HG03064 (cell line): ENCODE measurements around the gene PRR16.

Source experiments
- ATAC-seq: cut with Tn5 transposase; IDR thresholded peaks from one replicate; pipeline ENCODE4 v1.9.1; 2021; ENCODE audit warnings: low read depth; ENCODE audit not compliant: unreplicated experiment

Gene PRR16

DNA sequence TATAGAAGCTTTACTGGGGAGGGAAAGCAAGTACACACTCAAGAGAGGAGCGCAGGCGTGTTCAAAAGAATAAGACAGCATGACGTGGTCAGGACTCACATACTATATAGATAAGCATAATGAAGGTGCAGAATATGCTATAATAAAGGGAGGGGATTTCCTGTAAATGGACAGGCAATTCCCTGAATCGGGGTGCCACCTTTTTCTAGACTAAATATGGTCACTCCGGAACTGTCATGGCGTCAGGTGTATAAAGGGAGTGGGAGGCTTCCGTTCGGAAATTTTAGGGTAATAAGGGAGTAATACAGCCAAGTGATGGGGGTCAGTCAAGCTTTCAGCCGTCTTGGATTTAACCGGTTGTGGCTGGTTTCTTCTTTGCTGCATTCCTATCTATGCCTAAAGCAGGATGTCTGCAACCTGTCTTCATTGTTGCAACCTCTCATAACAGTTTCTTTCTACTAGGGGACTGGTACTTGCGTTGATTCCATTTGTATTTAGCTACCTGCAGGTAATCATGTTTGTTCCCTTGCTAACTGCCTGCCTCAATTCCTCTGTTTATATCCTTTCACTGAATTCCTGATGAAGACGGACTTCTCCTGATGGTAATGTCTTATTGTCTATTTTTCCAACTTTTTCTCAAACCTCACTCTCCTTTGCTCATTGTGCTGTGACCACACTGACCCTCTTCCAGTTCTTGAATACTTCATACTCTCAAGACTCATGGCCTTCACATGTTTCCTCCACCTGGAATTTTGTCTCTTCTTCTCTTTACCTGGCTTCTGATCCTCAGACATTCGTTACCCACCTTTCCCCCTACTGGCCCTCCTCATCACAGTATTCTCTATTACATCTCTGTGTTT lies 48.9 kb downstream of the PRR16 start:
- no peak for ATAC-seq

DNA sequence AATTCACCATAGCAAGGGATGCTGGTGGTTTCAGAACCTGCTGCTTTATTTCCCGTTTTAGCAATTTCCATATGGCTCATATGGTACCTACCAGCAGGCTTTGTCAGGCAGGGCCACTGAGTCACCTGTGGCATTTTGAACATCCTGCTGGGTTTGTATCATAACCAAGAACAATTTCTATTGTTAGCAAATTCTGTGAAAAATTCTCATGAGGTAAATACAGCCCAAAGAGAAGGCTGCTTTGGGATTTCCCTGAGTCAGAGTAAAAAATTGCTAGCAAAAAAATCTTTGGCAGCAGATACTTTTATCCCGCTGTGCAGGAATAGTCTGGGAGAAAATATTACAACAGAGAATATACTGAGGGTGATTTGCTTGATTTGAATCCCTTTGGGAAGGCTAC lies 52.7 kb downstream of the PRR16 start:
- ATAC-seq = no peak

DNA sequence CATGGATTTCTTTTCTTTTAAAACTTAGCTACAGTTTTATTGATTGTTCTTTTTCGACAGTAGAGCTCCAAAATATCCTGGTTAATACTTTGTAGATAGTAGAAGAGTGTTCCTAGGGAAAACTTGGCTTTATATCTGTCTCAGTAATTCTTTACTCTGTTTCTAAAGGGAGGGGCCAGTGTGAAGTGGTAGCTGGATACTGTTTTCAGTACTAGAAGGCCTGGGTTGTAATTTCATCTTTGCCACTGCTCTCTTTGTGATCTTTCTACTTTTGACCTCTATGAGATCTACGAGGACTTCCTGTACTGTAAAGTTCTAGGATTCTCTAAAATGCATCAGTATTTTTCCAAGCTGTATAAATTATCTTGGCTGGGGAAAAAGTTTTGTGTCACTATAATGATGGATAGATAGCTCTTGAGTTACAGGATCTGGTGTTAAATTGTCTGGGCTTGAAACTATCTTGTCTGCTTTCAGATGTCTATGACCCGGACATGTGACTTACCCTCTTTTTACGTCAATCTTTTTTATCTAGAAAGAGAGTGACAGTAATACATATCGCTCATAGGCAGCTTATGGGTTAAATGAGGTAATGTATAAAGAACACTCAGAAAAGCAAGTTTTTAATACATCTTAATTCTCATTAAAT lies 53.6 kb downstream of the PRR16 start:
- no peak for ATAC-seq

DNA sequence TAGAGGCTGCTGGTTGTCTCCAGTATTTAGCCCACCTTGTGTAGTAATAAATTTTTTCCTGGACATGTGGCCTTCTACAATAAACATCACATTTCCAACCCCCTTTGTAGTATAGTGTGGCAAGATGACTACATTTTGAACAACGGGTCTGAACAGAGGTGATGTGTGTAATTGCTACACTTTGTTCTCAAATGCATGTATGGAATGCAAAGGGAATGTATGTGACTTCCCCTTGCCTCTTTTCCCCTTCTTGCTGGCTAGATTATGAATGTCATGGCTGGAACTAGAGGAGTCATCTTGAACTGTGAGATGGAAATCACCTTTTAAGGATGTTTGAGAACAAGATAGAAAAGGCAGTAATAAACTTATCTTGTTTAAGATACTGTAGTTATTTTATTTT lies 54.5 kb downstream of the PRR16 start:
- ATAC-seq = no peak

DNA sequence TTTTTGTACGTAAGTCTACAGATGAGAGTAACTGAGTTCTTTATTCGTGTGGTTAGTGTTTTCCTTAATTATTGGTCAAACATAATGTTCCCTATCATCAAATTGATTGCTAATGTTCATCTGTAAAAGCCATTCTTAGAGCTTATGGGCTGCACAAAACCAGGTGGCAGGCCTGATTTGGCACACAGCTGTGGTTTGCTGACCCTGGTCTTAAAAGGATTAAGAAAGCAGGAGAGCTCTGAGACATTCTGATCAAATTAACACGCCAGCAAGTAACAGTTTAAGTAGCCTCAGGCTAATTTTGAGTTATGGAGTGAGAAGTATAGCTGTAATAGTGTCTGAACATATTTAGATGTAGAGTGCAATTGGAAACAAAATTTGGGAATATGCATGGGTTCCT lies 63.2 kb downstream of the PRR16 start:
- ATAC-seq = no peak

DNA sequence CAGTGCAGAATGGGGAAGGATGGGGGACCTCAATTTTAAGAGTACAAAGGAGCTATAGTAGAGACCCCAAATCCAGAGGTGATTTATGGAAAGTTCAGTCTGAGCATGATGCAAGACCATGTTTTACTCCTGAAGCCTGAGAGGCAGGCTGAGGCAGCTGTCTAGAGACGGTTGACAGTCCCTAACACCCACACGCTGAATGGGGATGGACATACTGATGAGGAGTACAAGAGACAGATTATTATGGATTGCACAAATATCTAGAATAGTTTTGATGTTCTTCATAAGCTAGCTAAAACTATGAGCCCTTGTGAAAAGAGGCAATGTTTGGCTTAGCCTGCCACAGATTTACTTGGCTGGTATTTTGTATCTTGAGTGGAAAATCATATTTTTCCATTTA lies 64.5 kb downstream of the PRR16 start:
- ATAC-seq = no peak

DNA sequence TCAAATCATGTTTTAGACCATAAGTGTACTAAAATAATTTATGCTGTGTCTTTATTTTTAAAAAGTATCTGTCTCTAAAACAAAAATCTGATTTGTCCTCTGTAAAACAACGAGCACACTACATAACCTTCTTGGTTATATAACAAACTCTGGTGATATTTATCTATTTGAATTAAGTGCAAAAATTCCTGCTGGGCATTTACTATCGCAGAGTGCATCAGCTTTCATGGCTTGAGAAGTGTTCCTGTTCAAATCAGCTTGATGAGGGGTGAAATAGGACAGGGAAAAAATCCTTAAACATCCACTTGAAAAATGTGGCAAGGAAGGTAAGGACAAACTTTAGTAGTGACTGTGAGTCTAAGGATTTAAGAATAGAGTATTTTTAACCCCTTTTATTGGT lies 65.3 kb downstream of the PRR16 start:
- no peak for ATAC-seq

DNA sequence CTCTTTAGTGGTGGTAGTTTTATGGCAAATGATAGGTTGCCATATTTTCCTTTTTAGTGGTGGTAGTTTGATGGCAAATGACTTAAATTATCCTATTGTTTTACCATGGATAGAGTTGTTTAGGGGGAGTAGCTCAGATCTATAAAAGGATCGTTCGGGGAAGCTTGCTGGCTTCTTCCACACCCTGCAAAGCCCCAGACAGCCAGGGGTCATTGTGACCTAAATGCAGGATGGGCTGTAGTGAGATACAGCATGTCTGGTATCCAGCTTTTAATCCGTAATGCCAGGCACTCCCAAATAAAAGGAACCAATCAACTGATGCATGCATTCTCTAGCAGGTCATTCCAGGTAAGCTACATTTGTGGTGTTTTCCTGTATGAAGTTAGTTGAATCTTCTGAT lies 67.1 kb downstream of the PRR16 start:
- ATAC-seq = no peak

DNA sequence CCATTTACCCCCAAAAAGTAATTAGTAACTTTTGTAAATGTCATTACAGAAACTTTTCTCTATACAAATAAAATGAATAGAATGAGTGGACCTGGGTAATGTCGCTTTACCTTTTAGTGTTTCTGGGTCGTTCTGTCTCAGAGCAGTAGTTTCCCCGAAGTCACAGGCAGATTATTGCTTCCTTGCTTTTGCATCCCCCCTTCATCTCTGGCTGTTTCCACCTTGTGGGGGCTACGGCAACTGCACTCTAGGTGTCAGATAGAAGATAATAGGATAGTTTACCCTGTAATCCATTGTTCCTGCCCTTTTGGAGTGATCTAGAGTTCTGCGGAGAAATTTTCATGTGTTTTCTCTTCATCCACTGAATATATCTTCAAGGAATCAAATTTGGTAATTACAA lies 68.7 kb downstream of the PRR16 start:
- no peak for ATAC-seq

DNA sequence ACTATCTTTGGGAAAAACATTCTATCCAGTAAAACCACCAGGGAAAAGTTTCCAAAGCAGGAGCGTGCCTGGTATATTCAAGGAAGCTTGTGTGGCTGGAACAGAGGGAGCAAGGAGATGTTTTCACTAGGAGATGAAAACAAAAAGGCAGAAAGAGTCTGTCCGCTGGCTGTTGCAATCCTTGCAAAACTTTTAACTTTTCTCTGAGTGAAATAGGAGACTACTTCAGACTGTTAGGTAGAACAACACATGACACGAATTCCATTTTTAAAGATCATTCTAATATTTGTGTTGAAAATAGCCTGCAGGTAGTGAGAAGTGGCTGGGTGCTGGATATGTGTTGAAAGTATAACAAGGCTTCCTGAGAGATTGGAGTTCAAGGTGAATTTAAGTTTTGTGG lies 69.5 kb downstream of the PRR16 start:
- no peak for ATAC-seq

DNA sequence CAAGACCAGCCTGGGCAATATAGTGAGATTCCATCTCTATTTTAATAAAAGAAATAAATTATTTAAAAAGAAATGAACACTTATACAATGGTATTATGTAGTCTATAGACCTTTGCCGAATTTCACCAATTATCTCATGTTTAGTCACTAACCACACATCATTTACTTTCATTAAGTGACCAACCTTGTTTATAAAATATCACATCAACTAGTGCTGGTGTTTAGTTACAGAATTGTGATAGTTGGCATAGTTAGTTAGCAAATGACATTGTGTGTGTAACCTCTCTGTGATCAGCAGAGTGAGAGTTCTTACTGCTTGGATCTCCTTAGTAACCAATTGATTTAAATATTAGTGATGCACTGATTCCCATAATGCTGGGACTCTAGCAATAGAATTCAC lies 71.8 kb downstream of the PRR16 start:
- ATAC-seq = no peak

DNA sequence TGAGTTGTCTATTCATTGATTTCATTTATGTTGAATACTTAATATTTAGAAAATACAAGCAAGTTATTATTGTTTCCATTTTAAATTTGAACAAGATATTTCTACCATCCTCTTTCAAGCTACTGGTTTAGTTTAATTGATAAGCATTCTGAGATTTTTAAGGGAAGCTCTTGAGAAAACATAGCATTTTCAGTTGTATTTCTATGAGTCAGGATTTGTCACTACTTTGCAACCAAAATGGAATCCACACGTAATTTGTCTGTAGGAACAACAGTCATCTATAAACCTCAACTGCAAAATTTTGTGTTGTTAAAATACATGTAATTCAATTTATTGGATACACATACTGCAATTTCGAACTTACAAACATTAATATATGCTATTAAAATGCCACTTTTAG lies 74.0 kb downstream of the PRR16 start:
- no peak for ATAC-seq

DNA sequence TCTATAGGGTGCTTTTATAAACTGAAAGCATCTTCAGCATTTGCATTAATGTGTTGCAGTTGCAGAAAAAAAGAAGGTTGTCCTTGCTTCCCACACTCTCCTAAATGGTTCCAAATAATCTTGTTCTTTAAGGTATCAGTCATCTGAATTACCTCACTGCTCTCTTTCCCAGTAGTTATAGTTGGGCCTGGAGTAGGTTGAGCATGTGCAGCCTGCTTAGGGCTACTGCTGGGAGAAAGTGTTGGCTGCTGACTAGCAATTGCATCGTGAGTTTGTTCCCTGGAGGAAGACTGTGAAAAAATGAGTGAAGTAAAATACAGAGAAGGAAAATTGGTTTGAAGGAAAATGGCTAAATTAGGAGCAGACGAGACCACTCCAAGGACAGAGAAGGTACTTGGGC lies 74.5 kb downstream of the PRR16 start:
- no peak for ATAC-seq

DNA sequence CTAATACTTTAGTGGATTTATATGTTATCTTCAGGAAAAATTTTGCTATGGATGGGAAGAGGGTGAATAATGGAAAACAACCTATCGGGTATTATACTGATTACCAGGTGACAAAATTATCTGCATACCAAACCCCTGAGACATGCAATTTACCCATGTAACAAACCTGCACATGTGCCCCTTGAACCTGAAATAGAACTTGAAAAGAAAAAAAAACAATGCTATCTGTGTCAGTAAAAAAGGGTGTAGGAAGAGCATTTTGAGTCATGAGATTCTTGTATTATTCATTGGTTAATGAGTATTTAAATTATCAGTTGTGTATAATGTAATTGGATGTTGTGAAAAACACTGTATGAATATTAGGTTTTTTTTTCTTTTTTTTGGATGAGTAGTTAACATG lies 75.4 kb downstream of the PRR16 start:
- no peak for ATAC-seq

DNA sequence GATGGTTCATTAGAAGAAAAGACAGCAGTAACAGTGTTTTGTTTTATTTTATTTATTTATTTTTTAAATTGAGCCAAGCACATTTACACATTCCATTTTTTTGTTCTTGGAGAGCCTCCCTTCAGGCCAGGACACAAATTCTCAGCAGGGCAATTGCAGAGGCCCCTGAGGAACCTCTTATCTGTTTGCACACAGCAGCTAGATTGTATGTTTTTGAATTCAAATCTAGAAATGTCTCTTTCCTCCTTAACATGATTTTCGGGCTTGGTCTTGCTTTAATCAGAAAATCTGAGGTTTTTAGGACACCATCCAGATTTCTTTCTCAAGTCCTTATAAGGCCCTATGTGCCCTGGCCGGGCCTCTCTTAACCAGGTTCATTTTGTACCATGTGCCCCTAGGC lies 76.0 kb downstream of the PRR16 start:
- ATAC-seq = no peak

DNA sequence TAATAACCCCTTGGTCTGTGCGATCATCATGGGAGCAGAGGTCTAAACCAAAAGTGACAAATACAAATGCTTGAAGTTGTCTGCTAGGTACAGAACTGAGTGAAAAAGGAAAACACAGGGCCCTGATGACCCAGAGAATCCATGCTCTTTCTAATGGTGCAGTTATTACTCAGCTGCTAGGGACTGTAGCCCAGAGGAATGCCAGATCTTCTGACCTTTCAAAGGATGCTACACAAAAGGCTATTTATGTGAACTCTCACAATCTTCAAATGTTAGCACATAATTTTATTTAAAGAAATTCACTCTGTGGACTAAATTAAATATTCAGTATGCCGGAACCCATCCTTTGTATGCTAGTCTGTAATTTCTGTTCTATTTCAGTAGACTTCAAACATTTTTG lies 79.9 kb downstream of the PRR16 start:
- ATAC-seq = no peak

DNA sequence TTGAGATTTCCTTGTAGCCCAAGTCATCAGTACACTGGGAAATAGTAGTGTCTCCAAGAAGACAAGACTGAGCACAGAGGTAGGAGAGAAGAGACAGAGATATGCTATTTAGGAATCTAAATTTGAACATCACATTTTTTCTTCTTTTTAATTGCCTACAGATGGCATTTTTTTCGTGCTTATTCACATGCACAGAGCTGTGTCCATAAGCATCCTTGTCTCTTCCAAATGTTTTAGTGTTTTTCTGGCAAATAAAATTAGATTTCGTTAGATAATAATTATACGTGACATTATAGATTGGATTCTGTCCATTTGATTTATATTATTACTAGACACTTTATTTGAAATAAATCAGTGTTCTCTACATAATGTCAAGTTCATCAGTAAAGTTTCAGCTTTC lies 80.9 kb downstream of the PRR16 start:
- no peak for ATAC-seq

DNA sequence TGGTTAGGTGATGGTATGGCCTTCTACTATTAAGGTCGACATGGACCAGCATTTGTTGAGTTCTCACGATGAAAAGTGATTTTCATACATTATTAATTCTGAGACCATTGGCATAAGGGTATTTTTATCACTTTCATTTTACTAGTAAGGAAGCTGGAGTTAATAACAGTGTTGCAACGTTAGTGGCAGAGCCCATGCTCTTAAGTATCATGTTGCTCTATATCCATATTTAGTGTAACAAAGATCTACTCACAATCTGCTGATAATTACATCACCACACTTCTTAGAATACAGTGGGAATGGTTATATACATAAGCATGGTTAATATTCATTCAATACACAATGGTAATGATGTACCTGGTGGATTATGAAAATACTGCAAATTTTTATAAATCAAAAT lies 81.9 kb downstream of the PRR16 start:
- no peak for ATAC-seq

DNA sequence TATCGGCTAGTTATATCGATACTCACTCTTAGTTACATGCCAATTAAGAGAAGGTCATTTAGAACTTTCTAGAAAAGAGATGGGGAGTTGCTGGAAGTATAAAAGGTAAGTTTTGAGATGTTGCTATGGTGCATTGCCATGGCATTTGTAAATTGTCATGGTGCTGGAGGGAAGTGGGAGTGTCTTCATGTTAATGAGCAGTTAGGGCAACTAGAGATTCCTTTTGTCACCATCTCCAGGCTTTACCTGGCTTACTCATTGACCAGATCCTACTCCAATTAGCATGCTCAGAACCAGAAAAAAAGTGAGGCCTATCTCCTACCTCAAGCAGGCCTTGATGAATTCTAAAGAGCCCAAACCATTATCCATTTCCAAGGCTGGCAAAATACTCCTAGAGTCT lies 82.8 kb downstream of the PRR16 start:
- no peak for ATAC-seq

DNA sequence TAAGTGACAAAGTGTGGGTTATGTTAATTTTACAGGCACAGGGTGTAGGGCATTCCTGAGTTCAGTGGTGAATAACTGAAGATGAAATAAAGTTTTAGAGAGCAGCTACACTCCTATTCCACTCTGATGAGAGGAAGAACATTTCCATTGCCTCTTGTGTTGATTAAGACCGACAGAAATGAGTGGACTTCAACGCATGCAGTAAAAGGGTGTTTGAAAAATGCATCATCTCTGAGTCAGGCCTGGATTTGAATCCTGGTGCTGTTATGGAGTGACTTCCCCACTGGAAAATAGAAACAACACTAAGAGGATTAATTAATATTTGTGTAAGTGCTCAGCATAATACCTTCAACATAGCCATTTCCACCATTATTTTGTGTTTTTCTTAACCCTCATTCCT lies 86.3 kb downstream of the PRR16 start:
- no peak for ATAC-seq

DNA sequence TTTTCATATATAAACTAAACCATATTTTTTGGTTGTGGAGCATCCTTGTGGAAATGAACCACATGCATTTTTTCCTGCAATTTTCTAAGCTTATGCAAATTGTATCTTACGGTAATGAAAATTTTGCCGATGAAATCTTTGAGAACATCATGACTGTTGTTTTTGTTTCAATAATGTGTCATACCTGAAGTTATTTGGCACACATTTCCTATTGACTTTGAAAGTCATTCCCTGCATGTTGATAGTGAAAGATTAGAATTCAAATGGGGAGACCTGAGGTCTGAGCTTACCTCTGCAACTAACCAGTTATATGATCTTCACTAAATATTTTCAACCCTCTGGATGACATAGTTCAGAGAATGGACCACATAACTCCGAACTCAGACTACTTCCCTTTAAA lies 88.5 kb downstream of the PRR16 start:
- ATAC-seq = no peak

DNA sequence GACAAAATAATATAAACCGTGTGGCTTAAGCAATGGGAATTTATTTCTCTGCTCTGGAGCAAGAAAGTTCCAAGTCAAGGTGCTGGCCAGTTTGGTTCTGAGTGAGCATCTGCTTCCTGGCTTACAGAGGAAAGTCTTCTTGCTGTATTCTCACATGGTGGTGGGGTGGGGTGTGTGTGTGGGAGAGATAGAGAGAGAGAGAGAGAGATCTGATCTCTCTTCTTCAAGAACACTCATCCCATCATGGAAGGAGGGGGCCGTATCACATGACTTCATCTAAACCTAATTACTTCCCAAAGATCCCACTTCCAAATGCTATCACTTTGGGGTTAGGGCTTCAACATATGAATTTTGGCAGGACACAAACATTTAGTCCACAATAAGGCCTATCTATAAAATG lies 91.2 kb downstream of the PRR16 start:
- ATAC-seq = no peak
